Measurements from ENCODE around the gene PHPT1. TPM values are rescaled to one million over a fixed set of nuclear protein-coding genes. Genes with fewer than 3 reads are reported as not detected.
"Not testable (repeated sequence)": the region's sequence is repeated elsewhere in the genome, so short reads cannot be mapped to it uniquely, and the experiment has no call there.

PHPT1 gene
- total and polyA plus RNA-seq, 2 donors, result 66.5 to 85.7 TPM

DNA sequence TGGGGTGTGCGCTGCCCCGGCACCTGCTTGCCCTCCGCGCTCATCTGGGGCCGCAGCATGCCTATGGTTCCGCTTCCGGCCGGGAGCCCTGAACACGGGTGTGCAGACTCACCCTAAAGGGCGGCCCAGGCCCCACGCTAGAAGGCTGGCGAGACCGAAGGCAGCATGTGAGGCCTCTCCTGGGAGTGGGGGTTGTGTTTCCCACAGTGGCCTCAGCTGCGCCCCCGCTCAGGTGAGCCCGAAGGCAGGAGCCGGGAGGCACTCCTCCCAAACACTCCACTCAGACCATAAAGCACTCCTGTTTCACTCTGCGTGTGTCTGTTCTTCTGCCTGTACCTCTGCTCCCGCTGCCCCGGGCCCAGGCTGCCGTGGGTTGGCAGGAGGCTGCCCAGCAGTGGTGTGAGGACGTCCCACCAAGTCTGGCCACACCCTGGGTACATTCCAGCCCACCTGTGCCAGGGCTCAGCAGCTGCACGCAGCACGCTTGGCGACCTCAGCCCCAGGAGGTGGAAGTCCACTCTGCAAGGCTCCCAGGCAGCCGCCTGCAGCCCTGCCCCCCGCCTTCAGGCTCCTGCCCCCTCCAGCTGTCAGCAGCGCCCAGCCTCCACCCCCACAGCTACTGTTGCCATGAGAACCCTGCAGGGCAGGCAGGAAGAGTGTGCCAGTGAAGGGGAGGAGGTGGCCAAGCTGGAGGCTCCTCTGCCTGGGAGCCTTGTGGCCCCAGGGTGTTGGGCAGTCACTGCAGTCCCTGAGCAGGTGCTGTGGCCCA, 8.1 kb upstream of the PHPT1 start:
- H3K9me3 ChIP-seq (ENCODE audit: control insufficient read depth in 2 of 2, insufficient read depth in 1 of 2, low read length in 1 of 2), result peaks cover 2 to 3% of the 10 kb centered on the region in 2 donors
- H3K4me3 ChIP-seq (ENCODE audit: low read length in 2 of 2), result no peak overlapping the region
- H3K27ac ChIP-seq (ENCODE audit: low read depth in 1 of 2, low read length in 1 of 2), result peak overlapping the region in 1 of 2 donors; percentile 60
- WGBS, result 89% methylated on average over 28 of the region's 28 CpGs
- peaks cover 6 to 30% of the 10 kb centered on the region in 2 donors for H3K4me1 ChIP-seq (ENCODE audit: control insufficient read depth in 2 of 2, insufficient read depth in 2 of 2, low read length in 2 of 2)
- peaks cover 30 to 36% of the 10 kb centered on the region in 2 donors for H3K27me3 ChIP-seq (ENCODE audit: control insufficient read depth in 2 of 2, insufficient read depth in 1 of 2, low read length in 1 of 2)
- DNase-seq (ENCODE audit: low read depth in 6 of 9, low spot score in 9 of 9), result peak in 2 of 9 donors; percentile 37 to 43
- peaks cover 26 to 50% of the 10 kb centered on the region in 2 donors for H3K36me3 ChIP-seq (ENCODE audit: control insufficient read depth in 2 of 2, insufficient read depth in 2 of 2, low read length in 1 of 2)

DNA sequence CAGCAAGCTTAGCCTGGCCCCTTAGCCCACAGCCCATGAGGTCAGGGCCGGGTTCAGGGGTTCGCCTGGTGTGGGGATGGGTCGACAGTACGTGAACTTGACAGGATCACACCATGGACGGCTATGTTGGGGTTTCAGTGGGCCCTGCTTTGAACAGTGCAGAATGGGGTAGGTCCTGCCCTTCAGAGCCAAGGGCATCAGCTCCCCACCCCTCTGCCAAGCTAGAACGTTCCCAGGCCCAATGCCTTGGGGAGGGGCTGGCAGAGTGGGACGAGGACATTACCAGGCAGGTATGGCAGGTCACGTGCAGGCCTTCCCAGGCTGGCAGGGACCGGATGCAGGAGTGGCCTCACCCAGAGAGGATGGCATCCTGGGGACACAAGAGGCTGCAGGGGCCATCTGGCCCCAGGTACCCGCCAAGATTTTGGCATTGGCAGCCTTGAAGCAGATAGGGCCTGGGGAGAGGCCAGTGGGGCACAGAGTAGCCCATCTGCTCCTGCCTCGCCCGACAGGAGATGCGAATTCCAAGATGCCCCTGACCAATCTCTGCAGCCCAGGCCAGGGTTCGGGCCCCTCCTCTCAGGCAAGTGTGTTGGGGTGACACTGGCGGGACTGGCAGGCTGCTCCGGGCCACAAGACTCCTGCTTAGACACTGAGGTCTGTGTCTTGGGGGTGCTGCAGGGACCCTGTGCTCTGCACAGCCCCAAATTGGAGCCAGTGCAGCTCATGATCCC, 7.4 kb upstream of the PHPT1 start:
- peak overlapping the region; percentile 45 to 55 for H3K4me3 ChIP-seq (ENCODE audit: low read length in 2 of 2)
- not testable (repeated sequence) for H3K27ac ChIP-seq (ENCODE audit: low read depth in 1 of 2, low read length in 1 of 2); H3K9me3 ChIP-seq (ENCODE audit: control insufficient read depth in 2 of 2, insufficient read depth in 1 of 2, low read length in 1 of 2); DNase-seq (ENCODE audit: low read depth in 6 of 9, low spot score in 9 of 9)
- H3K27me3 ChIP-seq (ENCODE audit: control insufficient read depth in 2 of 2, insufficient read depth in 1 of 2, low read length in 1 of 2), result peaks cover 37 to 44% of the 10 kb centered on the region in 2 donors
- WGBS, result 78% methylated on average over 16 of the region's 16 CpGs
- H3K4me1 ChIP-seq (ENCODE audit: control insufficient read depth in 2 of 2, insufficient read depth in 2 of 2, low read length in 2 of 2), result peaks cover 9 to 30% of the 10 kb centered on the region in 2 donors
- H3K36me3 ChIP-seq (ENCODE audit: control insufficient read depth in 2 of 2, insufficient read depth in 2 of 2, low read length in 1 of 2), result peaks cover 26 to 42% of the 10 kb centered on the region in 2 donors

DNA sequence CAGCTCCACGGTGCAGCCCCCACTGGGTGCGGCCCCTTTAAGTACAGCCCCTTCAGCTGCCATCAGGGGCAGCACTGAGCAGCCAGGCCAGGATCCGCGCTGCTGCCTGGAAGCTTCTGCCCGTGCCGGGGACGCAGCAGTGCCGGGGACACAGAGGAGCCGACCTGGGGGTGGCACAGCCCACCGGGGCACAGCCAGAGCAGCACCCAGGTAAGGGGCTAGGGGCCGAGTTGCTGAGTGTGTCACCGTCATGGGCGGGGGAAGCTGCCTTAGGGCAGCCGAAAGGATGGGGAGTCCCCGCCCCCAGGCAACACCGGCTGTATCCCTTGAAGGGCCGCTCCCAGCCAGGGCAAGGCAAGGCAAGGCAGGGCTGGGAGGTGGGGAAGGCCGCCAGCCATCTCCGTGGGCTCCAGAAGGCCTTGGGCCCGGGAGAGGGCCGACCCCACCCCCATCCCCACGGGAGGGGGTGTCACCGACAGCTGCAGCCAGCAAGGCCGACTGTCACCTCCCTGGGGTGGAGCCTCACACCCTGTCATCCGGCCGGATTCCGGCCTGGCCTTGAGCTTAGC, 6.7 kb upstream of the PHPT1 start, which contains the start of gene AJM1:
AJM1 (plus strand) TSS at position 99 of the 569 bp plus-strand sequence. CDS start 1,937 bp downstream, outside the sequence.
- H3K27me3 ChIP-seq (ENCODE audit: control insufficient read depth in 2 of 2, insufficient read depth in 1 of 2, low read length in 1 of 2), result peaks cover 43 to 50% of the 10 kb centered on the region in 2 donors
- peak; percentile 49 to 88 (median 73) for DNase-seq (ENCODE audit: low read depth in 6 of 9, low spot score in 9 of 9)
- not testable (repeated sequence) for H3K27ac ChIP-seq (ENCODE audit: low read depth in 1 of 2, low read length in 1 of 2); H3K9me3 ChIP-seq (ENCODE audit: control insufficient read depth in 2 of 2, insufficient read depth in 1 of 2, low read length in 1 of 2)
- H3K36me3 ChIP-seq (ENCODE audit: control insufficient read depth in 2 of 2, insufficient read depth in 2 of 2, low read length in 1 of 2), result peaks cover 26 to 37% of the 10 kb centered on the region in 2 donors
- WGBS, result 1% methylated on average over 27 of the region's 27 CpGs
- H3K4me3 ChIP-seq (ENCODE audit: low read length in 2 of 2), result peak within 1 kb of the TSS; percentile 45 to 55
- peaks cover 9 to 31% of the 10 kb centered on the region in 2 donors for H3K4me1 ChIP-seq (ENCODE audit: control insufficient read depth in 2 of 2, insufficient read depth in 2 of 2, low read length in 2 of 2)

DNA sequence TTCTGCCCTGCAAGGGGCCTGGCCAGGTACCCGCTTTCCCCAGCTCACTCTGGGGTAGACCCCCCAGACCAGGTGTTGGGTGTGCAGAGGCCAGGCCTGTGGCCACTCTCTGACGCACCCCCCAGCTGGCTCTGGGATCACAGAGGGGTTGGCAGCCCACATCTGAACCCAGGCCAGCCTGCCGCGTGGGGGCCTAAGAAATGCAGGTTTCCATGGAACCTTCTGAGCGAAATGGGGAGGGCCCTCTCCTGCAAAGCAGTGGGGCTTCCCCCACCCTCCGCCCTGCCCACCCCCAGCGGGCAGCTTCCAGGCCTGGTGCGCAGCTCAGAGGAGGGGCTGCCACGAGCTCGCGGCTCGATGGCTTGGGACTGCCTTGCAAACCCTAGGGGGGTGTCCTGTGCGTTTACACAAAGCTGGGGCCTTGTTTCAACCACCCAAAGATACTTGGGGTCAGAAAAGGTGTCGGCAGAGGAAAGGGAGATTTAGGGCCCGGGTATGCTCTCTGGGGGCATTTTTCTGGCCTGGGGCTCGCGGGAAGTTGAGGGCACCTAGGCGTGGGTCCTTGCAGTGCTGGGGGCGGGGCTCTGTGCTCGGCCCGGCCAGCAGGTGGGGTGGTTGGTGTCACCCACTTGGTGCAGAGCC, 5.9 kb upstream of the PHPT1 start:
- H3K27ac ChIP-seq (ENCODE audit: low read depth in 1 of 2, low read length in 1 of 2); DNase-seq (ENCODE audit: low read depth in 6 of 9, low spot score in 9 of 9); H3K9me3 ChIP-seq (ENCODE audit: control insufficient read depth in 2 of 2, insufficient read depth in 1 of 2, low read length in 1 of 2): not testable (repeated sequence)
- peaks cover 21 to 29% of the 10 kb centered on the region in 2 donors for H3K36me3 ChIP-seq (ENCODE audit: control insufficient read depth in 2 of 2, insufficient read depth in 2 of 2, low read length in 1 of 2)
- WGBS, result 21% methylated on average over 21 of the region's 21 CpGs
- H3K27me3 ChIP-seq (ENCODE audit: control insufficient read depth in 2 of 2, insufficient read depth in 1 of 2, low read length in 1 of 2), result peaks cover 51 to 58% of the 10 kb centered on the region in 2 donors
- peak overlapping the region in 1 of 2 donors; percentile 55 for H3K4me3 ChIP-seq (ENCODE audit: low read length in 2 of 2)
- H3K4me1 ChIP-seq (ENCODE audit: control insufficient read depth in 2 of 2, insufficient read depth in 2 of 2, low read length in 2 of 2), result peaks cover 15 to 40% of the 10 kb centered on the region in 2 donors

DNA sequence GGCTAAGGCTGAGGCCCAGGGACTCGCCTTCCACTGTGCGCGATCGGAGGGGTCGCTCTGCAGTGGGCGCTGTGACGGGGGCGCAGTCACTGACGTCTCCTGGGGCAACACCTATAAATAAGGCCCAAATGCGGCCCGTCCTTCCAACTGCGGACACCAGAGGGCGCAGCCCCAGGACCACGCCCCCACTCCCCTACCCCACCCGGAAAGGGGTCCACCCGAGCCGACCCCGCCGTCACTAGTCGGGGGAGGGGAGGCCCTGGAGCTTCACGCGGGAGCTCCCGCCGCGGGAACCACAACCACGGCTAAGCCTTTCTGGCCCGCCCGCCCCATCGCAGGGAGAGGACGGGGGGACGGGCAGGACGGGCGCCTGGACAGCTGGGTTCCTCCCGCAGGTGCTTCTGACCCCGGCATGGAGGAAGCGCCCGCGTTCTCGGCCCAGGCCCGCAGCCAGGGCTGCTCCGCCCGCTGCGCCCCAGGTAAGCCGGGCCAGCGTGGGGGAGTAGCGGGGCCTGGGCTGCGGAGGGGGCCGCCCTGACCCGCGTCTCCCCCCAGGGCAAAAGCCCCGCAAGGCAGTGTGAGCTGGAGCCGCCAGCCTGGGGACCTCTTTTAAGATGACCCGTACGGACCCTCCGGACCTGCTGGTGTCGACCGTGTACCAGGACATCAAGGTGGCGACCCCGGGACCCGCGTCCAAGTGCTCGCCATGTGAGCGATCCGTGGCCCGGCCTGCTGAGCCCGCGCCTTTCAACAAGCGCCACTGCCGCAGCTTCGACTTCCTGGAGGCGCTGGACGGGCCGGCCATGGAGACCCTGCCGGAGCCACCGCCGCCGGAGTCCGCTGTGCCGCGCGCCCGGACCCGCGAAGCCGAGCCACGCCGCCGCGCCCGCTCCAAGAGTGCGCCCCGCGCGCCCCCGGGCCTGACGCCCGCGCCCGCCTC, 5.1 kb upstream of the PHPT1 start:
- H3K27ac ChIP-seq (ENCODE audit: low read depth in 1 of 2, low read length in 1 of 2); H3K9me3 ChIP-seq (ENCODE audit: control insufficient read depth in 2 of 2, insufficient read depth in 1 of 2, low read length in 1 of 2): not testable (repeated sequence)
- peaks cover 15 to 41% of the 10 kb centered on the region in 2 donors for H3K4me1 ChIP-seq (ENCODE audit: control insufficient read depth in 2 of 2, insufficient read depth in 2 of 2, low read length in 2 of 2)
- DNase-seq (ENCODE audit: low read depth in 6 of 9, low spot score in 9 of 9), result peak in 2 of 9 donors; percentile 33 to 42
- peak overlapping the region in 1 of 2 donors; percentile 21 for H3K4me3 ChIP-seq (ENCODE audit: low read length in 2 of 2)
- peaks cover 55 to 66% of the 10 kb centered on the region in 2 donors for H3K27me3 ChIP-seq (ENCODE audit: control insufficient read depth in 2 of 2, insufficient read depth in 1 of 2, low read length in 1 of 2)
- H3K36me3 ChIP-seq (ENCODE audit: control insufficient read depth in 2 of 2, insufficient read depth in 2 of 2, low read length in 1 of 2), result peaks cover 18 to 22% of the 10 kb centered on the region in 2 donors
- 9% methylated on average over 99 of the region's 99 CpGs for WGBS

DNA sequence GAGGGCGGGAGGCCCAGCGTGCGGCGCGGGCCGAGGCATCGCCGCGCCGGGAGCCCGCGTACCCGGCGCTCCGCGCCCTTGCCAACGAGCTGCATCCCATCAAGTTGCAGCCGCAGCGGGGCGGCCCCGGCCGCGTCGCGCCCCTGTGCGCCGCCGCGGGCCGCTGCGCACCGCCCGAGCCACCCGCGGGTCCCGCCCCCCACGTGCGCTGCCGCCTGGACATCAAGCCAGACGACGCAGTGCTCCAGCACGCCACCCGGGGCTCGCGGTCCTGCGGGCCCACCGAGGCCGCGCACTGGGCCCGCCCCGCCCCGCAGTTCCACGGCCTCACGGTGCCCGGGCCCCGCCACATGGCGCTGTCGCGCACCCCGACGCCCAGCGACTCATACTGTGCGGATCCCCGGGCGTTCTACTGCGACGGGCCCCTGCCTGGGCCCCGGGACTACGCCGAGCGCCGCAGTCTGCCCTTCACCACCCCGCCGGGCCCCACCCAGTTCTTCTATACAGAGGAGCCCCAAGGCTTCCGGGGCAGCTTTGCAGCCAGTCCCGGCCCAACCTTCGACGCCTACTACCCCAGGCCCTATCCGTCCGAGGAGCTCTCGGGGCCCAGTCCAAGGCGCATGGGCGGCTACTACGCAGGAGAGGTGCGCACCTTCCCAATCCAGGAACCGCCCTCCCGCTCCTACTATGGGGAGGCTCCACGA, 4.3 kb upstream of the PHPT1 start:
- Histone ChIP-seq H3K9me3 (ENCODE audit: control insufficient read depth in 2 of 2, insufficient read depth in 1 of 2, low read length in 1 of 2) (peaks cover 2 to 7% of the 10 kb centered on the region in 2 donors), H3K4me3 (ENCODE audit: low read length in 2 of 2) (no peak overlapping the region), H3K36me3 (ENCODE audit: control insufficient read depth in 2 of 2, insufficient read depth in 2 of 2, low read length in 1 of 2) (peaks cover 9 to 13% of the 10 kb centered on the region in 2 donors), H3K27me3 (ENCODE audit: control insufficient read depth in 2 of 2, insufficient read depth in 1 of 2, low read length in 1 of 2) (peaks cover 55 to 68% of the 10 kb centered on the region in 2 donors), H3K4me1 (ENCODE audit: control insufficient read depth in 2 of 2, insufficient read depth in 2 of 2, low read length in 2 of 2) (peaks cover 17 to 45% of the 10 kb centered on the region in 2 donors), H3K27ac (ENCODE audit: low read depth in 1 of 2, low read length in 1 of 2) (no peak overlapping the region)
- WGBS, result 16% methylated on average over 88 of the region's 88 CpGs
- no peak for DNase-seq (ENCODE audit: low read depth in 6 of 9, low spot score in 9 of 9)

DNA sequence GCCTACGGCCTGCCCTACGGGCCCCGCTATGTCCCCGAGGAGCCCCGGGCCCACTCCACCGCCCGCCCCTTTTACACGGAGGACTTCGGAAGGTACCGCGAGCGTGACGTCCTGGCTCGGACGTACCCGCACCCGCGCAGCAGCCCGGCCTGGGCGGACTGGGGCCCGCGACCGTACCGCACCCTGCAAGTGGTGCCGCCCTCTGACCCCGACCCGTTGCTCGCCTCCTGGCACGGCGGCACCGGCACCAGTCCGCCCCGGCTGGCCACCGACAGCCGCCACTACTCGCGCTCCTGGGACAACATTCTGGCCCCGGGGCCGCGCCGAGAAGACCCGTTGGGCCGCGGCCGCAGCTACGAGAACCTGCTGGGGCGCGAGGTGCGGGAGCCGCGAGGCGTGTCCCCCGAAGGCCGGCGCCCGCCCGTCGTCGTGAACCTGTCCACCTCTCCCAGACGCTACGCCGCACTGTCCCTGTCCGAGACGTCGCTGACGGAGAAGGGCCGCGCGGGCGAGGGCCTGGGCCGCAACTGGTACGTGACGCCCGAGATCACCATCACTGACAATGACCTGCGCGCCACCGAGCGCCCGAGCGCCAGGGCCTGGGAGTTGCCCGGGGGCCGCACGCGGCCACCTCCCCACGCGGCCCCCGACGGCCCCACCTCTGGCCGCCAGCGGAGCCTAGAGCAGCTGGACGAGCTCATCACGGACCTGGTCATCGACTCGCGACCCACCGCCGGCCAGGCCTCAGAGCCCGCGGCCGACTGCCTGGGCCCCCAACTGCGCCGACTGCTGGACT, 3.5 kb upstream of the PHPT1 start:
- Histone ChIP-seq H3K4me1 (ENCODE audit: control insufficient read depth in 2 of 2, insufficient read depth in 2 of 2, low read length in 2 of 2) (peaks cover 18 to 50% of the 10 kb centered on the region in 2 donors), H3K4me3 (ENCODE audit: low read length in 2 of 2) (no peak overlapping the region), H3K9me3 (ENCODE audit: control insufficient read depth in 2 of 2, insufficient read depth in 1 of 2, low read length in 1 of 2) (peaks cover 2 to 7% of the 10 kb centered on the region in 2 donors), H3K27ac (ENCODE audit: low read depth in 1 of 2, low read length in 1 of 2) (no peak overlapping the region), H3K36me3 (ENCODE audit: control insufficient read depth in 2 of 2, insufficient read depth in 2 of 2, low read length in 1 of 2) (peaks cover 5 to 9% of the 10 kb centered on the region in 2 donors), H3K27me3 (ENCODE audit: control insufficient read depth in 2 of 2, insufficient read depth in 1 of 2, low read length in 1 of 2) (peaks cover 55 to 71% of the 10 kb centered on the region in 2 donors)
- no peak for DNase-seq (ENCODE audit: low read depth in 6 of 9, low spot score in 9 of 9)
- WGBS, result 34% methylated on average over 102 of the region's 102 CpGs
